Mucosa of stomach (tissue), 1 donor: ENCODE results near the gene C5orf63.

ENCODE experiments used
- H3K27me3 ChIP-seq: one replicate; pipeline ENCODE4 v1.7.0; 2013; ENCODE audit warnings: mild to moderate bottlenecking, low read length; ENCODE audit not compliant: control insufficient read depth, insufficient read depth
- H3K36me3 ChIP-seq: one replicate; pipeline ENCODE4 v1.7.0; 2013; ENCODE audit warnings: low read length; ENCODE audit not compliant: control insufficient read depth, insufficient read depth
- H3K4me1 ChIP-seq: one replicate; pipeline ENCODE4 v1.7.0; 2013; ENCODE audit warnings: mild to moderate bottlenecking, low read length; ENCODE audit not compliant: control insufficient read depth, insufficient read depth
- H3K4me3 ChIP-seq: one replicate; pipeline ENCODE4 v1.7.0; 2013; ENCODE audit warnings: low read length
- H3K9ac ChIP-seq: one replicate; pipeline ENCODE4 v1.7.0; 2013; ENCODE audit warnings: mild to moderate bottlenecking, low read length, moderate library complexity
- H3K9me3 ChIP-seq: one replicate; pipeline ENCODE4 v1.7.0; 2013; ENCODE audit warnings: mild to moderate bottlenecking, low read length, moderate library complexity; ENCODE audit not compliant: control insufficient read depth
- donor health status: Pancreatic carcinoma.

The C5orf63 gene

DNA sequence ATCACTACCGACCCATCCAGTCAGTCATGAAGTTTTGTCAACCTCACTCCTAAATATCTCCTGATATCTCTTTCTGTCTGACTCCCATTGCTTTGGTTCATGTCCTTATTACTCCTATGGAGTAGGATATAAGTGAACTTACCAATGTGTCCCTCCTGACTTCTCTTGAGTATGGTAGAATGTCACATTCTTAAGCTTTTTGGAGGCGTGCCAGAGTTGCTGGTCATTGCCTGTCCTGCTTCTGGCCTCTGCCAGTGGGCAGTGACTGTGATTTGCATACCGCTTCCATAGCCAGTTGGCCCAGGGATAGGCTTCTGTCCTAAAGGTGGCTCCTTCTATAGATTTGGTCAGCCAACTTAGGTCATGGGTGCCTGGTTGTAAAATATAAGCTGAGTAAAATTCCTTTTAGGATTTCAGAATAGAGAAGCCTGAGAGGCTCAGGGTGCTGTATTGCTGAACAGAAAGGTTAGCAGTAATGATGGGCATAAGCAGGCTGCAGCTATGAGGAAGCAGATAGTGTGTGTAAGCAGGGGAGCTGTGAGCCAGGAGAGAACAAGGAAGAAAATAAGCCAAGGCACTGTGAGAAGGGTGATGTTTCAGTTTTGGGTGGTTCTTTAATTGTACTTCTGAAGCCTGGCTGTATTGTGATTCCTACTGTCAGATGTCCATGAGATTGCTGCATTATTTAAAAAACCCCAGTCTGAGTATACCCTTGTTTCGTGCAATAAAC, 26.8 kb downstream of the C5orf63 start:
- no peaks in the 10 kb centered on the region for H3K27me3 ChIP-seq
- H3K9ac ChIP-seq = no peak overlapping the region
- peaks cover 7% of the 10 kb centered on the region for H3K4me1 ChIP-seq
- no peak overlapping the region for H3K4me3 ChIP-seq
- H3K9me3 ChIP-seq = no peaks in the 10 kb centered on the region
- H3K36me3 ChIP-seq = no peaks in the 10 kb centered on the region

DNA sequence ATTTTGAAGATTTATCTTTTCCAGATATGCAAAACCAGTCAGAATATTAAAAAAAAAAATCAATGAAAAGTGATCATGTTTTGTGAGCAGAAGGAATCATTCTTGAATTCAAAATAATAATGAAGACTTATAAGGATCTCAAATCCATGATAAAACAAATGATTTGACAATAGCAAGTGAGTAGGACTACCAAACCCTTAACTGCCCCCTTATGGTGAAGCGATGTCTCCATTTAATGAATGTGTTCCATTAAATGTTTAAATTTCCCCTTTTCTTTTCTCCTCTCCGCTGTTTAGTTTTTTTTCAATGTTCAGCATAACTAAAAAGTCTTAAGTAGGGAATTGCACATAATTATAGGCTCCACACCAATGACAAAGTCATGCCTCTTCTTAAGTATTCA, 30.7 kb downstream of the C5orf63 start:
- Histone ChIP-seq H3K9ac (no peak overlapping the region), H3K4me3 (no peak overlapping the region), H3K9me3 (no peaks in the 10 kb centered on the region), H3K36me3 (no peaks in the 10 kb centered on the region), H3K4me1 (peaks cover 12% of the 10 kb centered on the region), H3K27me3 (no peaks in the 10 kb centered on the region)

DNA sequence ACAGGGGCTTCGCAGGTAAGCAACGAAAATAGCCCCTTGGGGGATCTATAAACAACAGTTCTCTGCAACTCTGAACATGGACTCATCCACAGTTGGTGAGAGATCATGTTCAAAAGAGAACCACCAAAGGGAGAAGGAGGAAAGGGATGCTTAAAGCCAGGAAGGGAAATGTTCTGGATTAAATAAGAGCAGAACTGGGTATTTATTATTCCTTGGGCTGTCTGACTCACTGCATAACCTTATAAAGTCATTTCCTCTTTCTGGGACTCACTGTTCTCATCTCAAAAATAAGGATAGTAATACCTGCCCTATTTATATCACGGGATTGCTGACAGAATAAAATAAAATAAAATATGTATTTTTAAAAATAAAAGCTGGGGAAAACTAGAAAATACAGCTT, 31.7 kb downstream of the C5orf63 start:
- peak overlapping the region; percentile 36 for H3K9ac ChIP-seq
- H3K36me3 ChIP-seq = no peaks in the 10 kb centered on the region
- peak overlapping the region; percentile 39 for H3K4me3 ChIP-seq
- no peaks in the 10 kb centered on the region for H3K27me3 ChIP-seq
- H3K4me1 ChIP-seq = peaks cover 12% of the 10 kb centered on the region
- H3K9me3 ChIP-seq = no peaks in the 10 kb centered on the region

DNA sequence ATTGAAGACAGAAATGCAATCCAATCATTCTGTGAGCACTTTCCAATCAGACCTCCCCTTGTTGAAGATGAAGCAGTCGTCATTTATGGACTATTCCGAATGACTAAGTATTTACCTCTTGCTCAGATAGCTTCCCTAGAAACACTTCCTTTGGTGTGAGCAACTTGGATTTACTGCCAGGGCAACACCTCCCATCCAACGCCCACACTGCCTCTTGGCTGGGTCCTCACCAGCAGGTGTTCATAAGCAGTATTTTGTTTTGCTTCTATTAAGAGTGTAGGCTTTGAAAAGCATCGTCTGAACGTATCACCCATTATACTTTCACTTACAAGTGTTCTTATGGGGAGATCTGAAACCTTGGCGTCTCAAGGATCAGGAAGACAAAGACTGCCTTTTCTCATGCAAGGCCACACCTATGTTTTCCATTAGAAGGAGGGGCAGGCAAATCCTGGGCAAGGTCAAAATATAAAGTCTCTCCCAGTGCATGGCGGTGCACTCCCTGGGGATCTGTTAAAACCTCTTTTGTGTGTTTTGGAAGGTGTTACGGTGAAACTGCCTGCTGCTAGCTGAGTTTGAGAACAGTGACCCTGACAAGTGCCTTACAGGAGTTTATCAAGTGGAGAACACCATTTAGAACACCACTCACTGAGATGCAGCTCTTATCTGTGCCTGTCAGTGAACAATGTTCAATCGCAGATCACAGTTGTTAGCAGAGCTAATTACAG, 32.3 kb downstream of the C5orf63 start:
- peak overlapping the region; percentile 39 for H3K4me3 ChIP-seq
- H3K27me3 ChIP-seq = no peaks in the 10 kb centered on the region

DNA sequence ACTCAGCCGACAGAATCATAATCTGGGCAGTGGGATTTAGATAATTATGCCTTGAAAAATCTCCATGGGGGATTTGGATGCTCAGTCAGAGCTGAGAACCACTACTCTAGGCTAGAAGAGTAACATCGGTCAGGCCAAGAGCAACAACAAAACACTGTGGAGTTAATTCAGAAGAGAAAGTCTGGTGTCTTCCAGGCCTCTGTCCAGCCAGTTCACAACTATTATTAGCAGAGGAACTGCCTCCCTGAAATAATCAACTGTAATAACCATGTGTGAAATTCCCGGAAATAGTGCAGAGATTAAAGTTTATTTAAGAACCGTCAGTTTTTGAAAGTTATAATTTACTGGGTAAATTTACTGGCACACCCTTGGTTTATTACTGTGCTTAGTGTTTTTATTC, 34.8 kb downstream of the C5orf63 start:
- Histone ChIP-seq H3K9me3 (no peaks in the 10 kb centered on the region), H3K27me3 (no peaks in the 10 kb centered on the region), H3K9ac (no peak overlapping the region), H3K4me1 (peaks cover 12% of the 10 kb centered on the region), H3K36me3 (no peaks in the 10 kb centered on the region), H3K4me3 (no peak overlapping the region)

More for the DNA sequence above, 32.3 kb downstream of the C5orf63 start:
- peak overlapping the region; percentile 36 for H3K9ac ChIP-seq
- H3K36me3 ChIP-seq = no peaks in the 10 kb centered on the region
- H3K4me1 ChIP-seq = peaks cover 12% of the 10 kb centered on the region
- no peaks in the 10 kb centered on the region for H3K9me3 ChIP-seq

DNA sequence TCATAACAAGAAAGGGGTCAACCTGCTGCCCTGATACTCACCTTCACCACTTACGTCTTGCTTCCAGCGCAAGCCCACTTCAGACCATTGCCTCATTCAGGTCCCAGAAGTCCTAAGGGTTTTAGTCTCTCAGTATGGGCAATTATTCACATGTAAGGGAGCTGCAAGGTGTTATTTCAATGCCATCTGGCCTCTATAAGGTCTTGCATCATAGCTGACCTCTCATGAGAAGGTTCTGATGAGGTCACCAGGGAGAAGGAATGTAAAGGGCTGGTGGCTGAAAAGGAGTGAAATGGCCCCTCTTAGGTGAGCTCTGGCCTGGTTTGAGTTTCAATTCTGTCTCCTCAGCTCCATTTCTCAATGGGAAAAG, 41.5 kb downstream of the C5orf63 start:
- H3K27me3 ChIP-seq = peaks cover 5% of the 10 kb centered on the region
- H3K4me3 ChIP-seq = no peak overlapping the region
- peaks cover 21% of the 10 kb centered on the region for H3K4me1 ChIP-seq
- no peak overlapping the region for H3K9ac ChIP-seq
- H3K36me3 ChIP-seq = no peaks in the 10 kb centered on the region
- H3K9me3 ChIP-seq = no peaks in the 10 kb centered on the region

DNA sequence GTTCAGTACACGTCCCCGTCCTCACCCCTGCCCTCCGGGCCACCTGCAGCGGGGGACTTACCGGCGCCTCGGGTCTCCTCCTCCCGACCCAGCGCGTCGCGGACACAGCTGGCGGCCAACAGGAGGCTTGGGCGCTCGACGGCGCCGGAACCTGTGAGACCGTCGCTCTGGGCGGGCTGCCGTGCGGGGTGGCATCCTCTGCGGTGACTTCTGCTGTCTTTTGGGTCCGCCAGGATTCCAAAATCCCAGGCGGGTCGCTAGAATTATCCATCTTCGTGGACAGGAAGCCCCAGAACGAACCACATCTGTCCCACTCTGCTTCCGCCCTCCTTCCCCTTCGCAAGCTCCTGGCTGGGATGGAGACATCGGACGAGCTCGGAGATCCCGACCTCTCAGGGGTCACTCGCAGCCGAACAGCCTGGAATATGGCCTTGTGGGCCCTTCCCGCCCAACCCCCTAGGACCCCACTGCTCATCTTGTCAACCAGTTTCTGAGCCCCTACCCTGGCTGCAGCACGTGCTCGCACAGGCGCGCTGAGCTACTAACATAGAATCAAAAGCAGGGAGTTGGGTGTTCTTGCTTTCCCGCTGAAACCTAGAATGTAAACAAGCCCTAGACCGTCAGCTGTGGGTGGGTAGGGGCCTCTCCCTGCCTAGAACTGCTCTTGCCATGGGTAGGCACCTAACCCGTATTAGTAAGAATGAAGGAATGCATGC, 42.0 kb downstream of the C5orf63 start:
- Histone ChIP-seq H3K9ac (peak overlapping the region; percentile 87), H3K9me3 (no peaks in the 10 kb centered on the region), H3K4me3 (peak overlapping the region; percentile 61), H3K4me1 (peaks cover 21% of the 10 kb centered on the region), H3K27me3 (peaks cover 5% of the 10 kb centered on the region), H3K36me3 (no peaks in the 10 kb centered on the region)

DNA sequence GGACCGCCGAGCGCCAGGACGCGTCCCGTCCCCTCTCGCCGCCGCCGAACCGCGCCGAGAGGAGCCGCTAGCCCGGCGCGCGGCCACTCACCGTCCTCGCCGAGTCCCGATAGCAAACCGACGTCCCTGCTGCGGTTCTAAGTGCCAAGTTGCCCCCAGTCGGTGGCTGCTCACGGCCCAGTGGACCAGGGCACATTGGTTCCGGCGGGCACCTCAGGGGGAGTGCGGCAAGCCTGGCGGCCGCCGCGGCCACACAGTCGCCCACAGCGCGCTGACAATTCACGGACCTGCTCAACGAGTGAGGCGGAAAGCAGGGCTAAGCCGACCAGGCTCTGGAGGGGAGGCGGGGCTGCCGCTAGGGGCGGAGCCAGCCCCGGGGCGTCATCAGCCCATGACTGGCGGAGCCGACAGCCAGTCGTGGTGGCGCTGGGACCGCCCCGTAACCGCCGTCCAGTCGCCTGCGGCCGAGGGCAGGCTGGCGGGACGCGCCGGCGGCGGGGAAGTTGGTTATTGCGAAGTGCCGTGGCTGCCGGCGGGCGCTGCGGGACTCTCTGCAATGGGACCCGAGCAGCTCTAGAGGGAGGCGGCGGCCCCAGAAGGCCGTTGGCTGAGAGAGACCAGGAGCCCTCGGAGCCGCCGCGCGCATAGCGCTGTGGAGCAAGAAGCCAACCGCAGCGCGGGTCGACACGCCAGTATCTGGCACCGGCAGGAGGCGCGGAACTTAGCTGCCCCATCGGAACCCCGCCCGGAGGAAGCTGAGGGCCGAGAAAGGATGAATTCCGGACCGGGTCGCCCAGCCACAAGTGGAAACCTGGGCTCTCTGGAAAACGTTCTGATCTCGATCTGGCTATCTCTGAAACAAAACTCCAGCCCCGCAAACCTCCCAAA, 42.8 kb downstream of the C5orf63 start, which contains the start of gene MARCHF3:
TSS of gene MARCHF3 (minus strand) at position 300 of the 888 bp plus-strand sequence. CDS start 112,387 bp downstream, outside the sequence.
- Histone ChIP-seq H3K4me1 (peaks cover 21% of the 10 kb centered on the region), H3K9me3 (no peaks in the 10 kb centered on the region), H3K4me3 (peak within 1 kb of the TSS; percentile 83), H3K36me3 (no peaks in the 10 kb centered on the region), H3K9ac (peak within 1 kb of the TSS; percentile 87), H3K27me3 (peaks cover 5% of the 10 kb centered on the region)

DNA sequence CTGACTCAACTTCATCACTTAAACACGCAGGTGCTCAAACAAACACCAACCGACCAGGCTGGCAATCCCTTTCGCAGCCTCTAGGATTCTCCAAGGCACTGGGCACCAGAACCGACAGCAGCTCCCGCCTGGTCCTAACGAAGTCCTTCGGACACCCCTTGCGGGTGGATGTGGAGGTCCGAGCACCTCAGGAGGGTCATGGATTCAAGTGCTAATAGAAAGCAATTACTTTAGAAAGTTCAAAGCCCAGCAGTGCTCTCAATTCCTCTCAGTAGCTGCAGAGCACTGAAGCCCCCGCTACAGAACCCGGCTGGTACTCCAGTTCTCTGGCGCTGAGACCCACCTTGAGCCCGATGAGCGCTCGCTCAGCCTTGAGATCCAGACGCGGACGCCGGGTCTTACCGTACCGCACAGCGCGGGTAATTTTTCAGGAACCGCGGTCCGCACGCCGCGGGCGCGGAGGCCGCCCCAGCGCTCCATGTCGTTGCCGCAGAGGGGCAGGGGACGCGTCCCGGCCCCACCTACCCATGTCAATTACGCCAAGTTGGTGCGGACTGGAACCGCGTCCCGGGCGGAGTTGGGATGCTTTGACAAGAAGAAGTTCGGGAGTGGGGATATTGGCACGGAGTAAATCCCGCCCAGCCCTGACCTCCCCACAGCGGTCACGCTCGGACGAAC, 43.6 kb downstream of the C5orf63 start:
- Histone ChIP-seq H3K4me3 (peak overlapping the region; percentile 83), H3K36me3 (no peaks in the 10 kb centered on the region), H3K4me1 (peaks cover 21% of the 10 kb centered on the region), H3K9me3 (no peaks in the 10 kb centered on the region), H3K9ac (peak overlapping the region; percentile 87), H3K27me3 (peaks cover 5% of the 10 kb centered on the region)

DNA sequence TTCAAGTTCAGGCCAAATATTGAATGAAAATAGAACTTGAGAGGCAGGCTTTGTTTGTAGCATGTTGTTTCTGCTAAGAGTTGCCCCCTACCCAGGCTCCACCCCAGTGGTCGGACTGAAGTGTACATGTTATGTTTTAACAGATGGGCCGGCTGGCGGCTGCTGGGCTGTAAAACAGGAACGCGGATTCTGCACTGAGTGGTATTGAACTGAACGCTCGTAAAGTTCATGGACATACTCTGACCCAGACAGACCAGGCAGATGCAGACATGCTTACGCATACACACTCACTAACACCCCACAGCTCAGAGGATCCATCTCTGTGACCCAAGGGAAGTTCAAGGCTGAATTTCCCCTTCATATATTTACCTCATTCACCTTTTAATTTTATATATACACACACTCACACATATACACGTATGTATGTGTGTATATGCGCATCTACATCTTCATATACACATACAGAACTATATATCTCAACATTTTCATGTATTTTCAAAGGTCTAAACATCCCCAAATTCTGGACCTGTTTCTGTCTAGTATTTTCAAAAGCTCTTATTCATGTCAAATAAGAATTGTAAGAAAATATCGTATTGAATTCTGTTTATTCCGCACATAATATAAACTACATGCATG, 44.4 kb downstream of the C5orf63 start:
- H3K36me3 ChIP-seq = no peaks in the 10 kb centered on the region
- peak overlapping the region; percentile 83 for H3K4me3 ChIP-seq
- H3K9ac ChIP-seq = peak overlapping the region; percentile 87
- H3K4me1 ChIP-seq = peaks cover 21% of the 10 kb centered on the region
- peaks cover 5% of the 10 kb centered on the region for H3K27me3 ChIP-seq
- H3K9me3 ChIP-seq = no peaks in the 10 kb centered on the region

DNA sequence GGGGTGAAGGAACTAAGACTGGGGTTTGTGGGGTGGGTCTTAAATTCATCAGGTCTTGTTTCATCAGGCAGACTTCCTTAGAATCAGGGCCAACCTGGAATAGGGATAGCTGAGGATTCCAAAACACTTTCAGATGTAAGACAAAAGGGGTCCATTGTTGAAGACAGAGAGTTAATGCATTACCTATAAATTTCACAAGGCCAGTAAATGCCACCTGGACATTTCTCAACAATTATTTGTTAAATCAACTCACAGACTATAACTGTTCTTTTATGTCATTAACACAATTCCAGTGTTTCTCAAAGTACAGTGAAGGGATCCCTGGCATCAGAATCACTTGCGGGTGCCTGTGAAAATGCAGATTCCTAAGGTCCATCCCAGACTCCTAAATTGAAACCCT, 45.8 kb downstream of the C5orf63 start:
- H3K9ac ChIP-seq = no peak overlapping the region
- peaks cover 5% of the 10 kb centered on the region for H3K27me3 ChIP-seq
- H3K36me3 ChIP-seq = no peaks in the 10 kb centered on the region
- no peaks in the 10 kb centered on the region for H3K9me3 ChIP-seq
- H3K4me3 ChIP-seq = no peak overlapping the region
- peaks cover 21% of the 10 kb centered on the region for H3K4me1 ChIP-seq
